Activated CD8-positive, alpha-beta memory T cell treated with anti-CD3 and anti-CD28 coated beads for 36 hours (primary cell): ENCODE data around the gene MYH10. TPM values are rescaled to one million over a fixed set of nuclear protein-coding genes. Genes with fewer than 3 reads are reported as not detected.

Experiments
- CTCF ChIA-PET: fragments of 350-600 bp; sonication (Branson Sonifier 250); formaldehyde crosslinking; loops from one replicate; lab custom pipeline; 2021; ENCODE audit warnings: antibody characterized with exemption; lab: Charles Lee
- POLR2A ChIA-PET: fragments of 350-600 bp; sonication (Branson Sonifier 250); formaldehyde crosslinking; loops from one replicate; lab custom pipeline; 2021; ENCODE audit warnings: antibody characterized with exemption; lab: Charles Lee
- total RNA-seq, 2 experiments: library from RNA; stranded (reverse); gene quantifications; one replicate each; pipeline ENCODE4 v1.2.3, GENCODE V29; 2021

MYH10 gene
- total RNA-seq, 2 experiments from 2014 or later: 11.8 to 13.1 TPM

- POLR2A ChIA-PET: no interaction called here
- CTCF ChIA-PET: no interaction called here
These were observed 11.7 kb downstream of the MYH10 start for GRCh38 chr17:8618825-8619224.

DNA sequence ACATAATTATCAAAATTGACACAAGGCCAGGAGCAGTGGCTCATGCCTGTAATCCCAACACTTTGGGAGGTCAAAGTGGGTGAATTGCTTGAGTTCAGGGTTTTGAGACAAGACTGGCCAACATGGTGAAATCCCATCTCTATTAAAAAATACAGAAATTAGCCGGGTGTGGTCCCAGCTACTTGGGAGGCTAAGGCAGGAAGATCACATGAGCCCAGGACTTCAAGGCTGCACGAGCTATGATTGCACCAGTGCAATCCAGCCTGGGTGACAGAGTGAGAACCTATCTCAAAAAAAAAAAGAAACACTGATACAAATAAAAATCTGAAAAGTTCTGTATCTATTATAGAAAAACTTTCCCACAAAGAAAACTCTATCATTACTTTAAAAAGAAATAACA lies 15.5 kb downstream of the MYH10 start:
- ChIA-PET POLR2A (interaction anchor here (0.6 kb wide), 1 partner anchor 184 kb away, joined by 4 read pairs; no protein-coding TSS in a partner anchor), CTCF (no interaction called here)

- ChIA-PET POLR2A (no interaction called here), CTCF (no interaction called here)
These were observed 18.8 kb downstream of the MYH10 start for GRCh38 chr17:8611619-8612298.

DNA sequence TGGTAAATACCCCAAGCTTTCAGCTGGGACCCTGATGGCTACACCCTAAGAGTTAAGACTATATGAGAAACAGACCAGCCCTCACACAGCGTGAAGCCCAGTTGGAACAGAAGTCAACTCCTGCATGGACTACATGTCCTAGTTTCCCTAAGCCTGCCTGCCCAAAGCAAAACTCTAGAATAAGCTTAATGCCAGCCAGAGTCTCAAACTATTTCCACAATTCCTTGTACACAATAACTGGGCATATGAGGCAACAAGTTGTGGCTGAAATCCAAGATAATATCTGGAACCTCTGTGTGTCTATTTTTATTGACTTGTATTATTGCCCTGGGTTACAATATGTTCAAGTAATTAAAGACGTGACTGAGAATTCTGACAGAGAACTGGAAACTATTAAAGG lies 19.4 kb downstream of the MYH10 start:
- ChIA-PET CTCF (no interaction called here), POLR2A (no interaction called here)

GRCh38 chr17:8610558-8610957 lies 20.0 kb downstream of the MYH10 start:
- CTCF ChIA-PET: no interaction called here
- POLR2A ChIA-PET: no interaction called here

- POLR2A ChIA-PET: no interaction called here
- CTCF ChIA-PET: no interaction called here
These were observed 20.6 kb downstream of the MYH10 start for GRCh38 chr17:8609910-8610309.

GRCh38 chr17:8608001-8608400 lies 22.5 kb downstream of the MYH10 start:
- ChIA-PET CTCF (no interaction called here), POLR2A (no interaction called here)

- ChIA-PET CTCF (interaction anchor here (0.9 kb wide), 1 partner anchor 19 kb away, joined by 4 read pairs; no protein-coding TSS in a partner anchor), POLR2A (no interaction called here)
These were observed 24.1 kb downstream of the MYH10 start for GRCh38 chr17:8606401-8606800.

DNA sequence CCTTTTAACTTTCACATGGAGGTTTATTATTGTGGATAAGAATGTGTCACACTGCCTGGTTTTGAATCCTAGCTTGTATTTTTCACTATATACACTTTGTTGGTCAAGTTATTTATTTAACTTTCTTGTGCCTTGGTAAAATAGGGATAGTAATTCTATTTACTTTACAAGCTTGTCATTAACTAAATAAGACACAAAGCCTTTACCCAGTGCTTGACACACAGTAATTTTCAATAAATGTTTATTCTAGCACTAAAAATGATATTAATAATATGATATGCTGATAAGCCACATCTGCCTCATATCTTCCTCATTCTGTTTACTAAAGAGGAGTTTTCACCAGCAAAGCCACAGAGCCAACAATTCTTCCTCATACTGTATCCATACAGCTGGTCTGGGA lies 27.8 kb downstream of the MYH10 start:
- ChIA-PET POLR2A (no interaction called here), CTCF (no interaction called here)

DNA sequence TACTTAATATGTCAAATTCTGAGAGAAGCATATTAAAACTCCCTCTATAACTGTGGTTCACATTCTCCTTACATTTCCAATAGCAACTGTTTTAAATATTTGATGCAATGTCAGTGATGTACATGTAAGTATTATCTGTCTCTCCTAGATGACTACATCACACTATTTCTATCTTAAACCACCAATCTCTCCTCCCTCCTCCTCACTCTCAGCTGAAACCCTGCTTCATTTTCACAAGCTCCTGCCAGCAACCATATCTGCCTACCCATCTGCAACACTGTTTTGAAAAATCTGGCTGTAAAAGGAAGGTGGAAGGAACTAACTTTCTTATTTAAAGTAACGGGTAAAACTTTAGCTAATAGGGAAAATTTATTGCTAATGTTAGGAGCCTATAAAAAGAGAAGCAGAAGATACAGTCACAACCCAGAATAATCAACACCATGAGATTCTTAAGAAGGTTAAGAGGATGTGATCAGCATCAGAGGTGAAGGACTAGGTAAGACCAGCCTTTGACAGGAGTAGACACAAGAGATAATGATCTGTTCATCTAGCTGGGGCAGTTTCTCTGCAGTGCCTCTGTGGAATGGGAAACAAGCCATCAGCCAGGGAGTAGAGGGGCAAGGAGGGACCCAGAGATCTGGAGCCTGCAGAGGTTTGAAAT lies 31.0 kb downstream of the MYH10 start:
- ChIA-PET CTCF (interaction anchor here (0.5 kb wide), 1 partner anchor 419 kb away, joined by 3 read pairs; no protein-coding TSS in a partner anchor), POLR2A (no interaction called here)

DNA sequence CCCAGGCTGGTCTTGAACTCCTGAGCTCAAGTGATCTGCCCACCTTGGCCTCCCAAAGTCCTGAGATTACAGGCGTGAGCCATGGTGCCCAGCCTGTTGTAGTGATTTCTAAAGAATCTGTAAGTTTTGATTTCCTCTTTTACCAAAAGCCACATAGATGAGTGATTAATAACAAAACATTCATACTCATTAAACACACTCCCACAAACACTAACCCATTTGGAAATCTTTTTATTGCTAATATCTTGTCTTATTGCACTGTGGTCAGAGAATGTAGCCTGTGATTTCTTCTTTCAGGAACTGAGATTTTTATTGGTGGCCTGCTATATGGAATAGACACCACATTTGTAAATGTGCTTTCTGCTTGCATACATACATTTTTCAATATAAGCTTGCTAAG lies 31.6 kb downstream of the MYH10 start:
- ChIA-PET CTCF (no interaction called here), POLR2A (no interaction called here)

- ChIA-PET POLR2A (no interaction called here), CTCF (no interaction called here)
These were observed 36.7 kb downstream of the MYH10 start for GRCh38 chr17:8593830-8594229.

GRCh38 chr17:8593276-8593675 lies 37.2 kb downstream of the MYH10 start:
- POLR2A ChIA-PET: no interaction called here
- CTCF ChIA-PET: no interaction called here

DNA sequence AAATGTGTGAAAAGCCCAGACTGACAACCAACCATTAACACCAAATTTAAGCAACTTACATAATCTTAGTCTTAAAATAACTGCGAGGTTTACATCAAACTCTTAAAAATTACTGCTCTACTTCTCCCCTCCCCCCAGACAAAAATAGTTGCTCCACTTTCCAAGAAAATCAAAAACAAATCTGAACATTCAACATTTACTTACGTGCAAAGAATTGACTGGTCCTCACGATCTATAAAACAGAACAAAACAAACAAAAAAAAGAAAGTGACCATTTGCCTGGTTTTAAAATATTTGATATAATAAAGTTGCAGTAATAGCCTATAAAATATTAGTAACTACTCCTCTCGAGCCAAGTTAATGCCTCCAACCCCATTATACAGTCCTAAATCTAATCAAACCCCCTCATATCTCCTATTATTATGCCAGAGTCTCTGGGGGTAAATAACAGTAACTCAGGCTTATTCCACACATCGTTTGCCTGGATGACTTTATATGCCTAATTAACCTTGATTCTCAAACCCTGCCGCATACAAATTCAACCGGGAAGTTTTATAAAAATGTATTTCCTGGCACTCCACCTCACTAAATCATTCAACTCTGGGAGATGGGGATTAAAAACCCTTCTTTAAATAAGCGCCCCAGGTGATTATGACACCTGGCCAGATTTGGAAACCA lies 41.5 kb downstream of the MYH10 start:
- POLR2A ChIA-PET: no interaction called here
- CTCF ChIA-PET: no interaction called here

DNA sequence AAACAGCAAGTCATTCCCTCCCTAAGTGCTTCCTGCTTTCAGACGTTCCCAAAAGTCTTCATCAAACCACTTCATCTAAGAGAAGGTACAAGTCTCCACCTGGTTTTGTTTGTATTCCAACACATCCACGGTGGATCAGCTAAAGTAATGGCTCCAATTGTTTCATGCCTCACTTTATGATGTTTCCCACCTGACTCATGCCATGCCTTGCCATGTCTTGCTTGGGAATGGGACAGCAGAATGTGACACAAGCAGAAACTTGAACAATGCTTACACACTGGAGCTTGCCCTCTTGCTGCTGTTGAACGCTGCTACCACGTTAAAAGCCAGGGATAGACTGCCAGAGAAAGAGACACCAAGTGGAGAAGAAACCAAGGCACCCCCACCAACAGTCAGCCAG lies 43.8 kb downstream of the MYH10 start:
- POLR2A ChIA-PET: no interaction called here
- CTCF ChIA-PET: no interaction called here

GRCh38 chr17:8585911-8586310 lies 44.6 kb downstream of the MYH10 start:
- POLR2A ChIA-PET: no interaction called here
- CTCF ChIA-PET: no interaction called here

- ChIA-PET POLR2A (no interaction called here), CTCF (no interaction called here)
These were observed 46.6 kb downstream of the MYH10 start for GRCh38 chr17:8583954-8584353.

- POLR2A ChIA-PET: no interaction called here
- CTCF ChIA-PET: interaction anchor here (0.6 kb wide), 1 partner anchor 171 kb away, joined by 3 read pairs; no protein-coding TSS in a partner anchor
These were observed 49.4 kb downstream of the MYH10 start for GRCh38 chr17:8580952-8581658.

GRCh38 chr17:8577868-8578267 lies 52.7 kb downstream of the MYH10 start:
- CTCF ChIA-PET: no interaction called here
- POLR2A ChIA-PET: no interaction called here
